Measurements from ENCODE around the gene XPNPEP1. TPM values are rescaled to one million over a fixed set of nuclear protein-coding genes. Genes with fewer than 3 reads are reported as not detected.

Gene XPNPEP1
- total RNA-seq, 1 donor, result 123 TPM

GRCh38 chr10:109875828-109876821, 47.2 kb downstream of the XPNPEP1 start:
- H3K4me2 ChIP-seq (ENCODE audit: insufficient read depth, low read length), result no peak overlapping the region
- no peak for TF ChIP-seq CTCF (IDR thresholded peaks at IDR 0.05; ENCODE audit: extremely low read depth, low read depth, low read length)
- no peak overlapping the region for H2AFZ ChIP-seq (ENCODE audit: low read length)
- H3K27me3 ChIP-seq (ENCODE audit: insufficient read depth, low read length), result no peaks in the 10 kb centered on the region
- no peaks in the 10 kb centered on the region for H3K79me2 ChIP-seq (ENCODE audit: insufficient read depth, low read length)
- H3K9me3 ChIP-seq (ENCODE audit: low read depth, low read length), result no peaks in the 10 kb centered on the region
- DNase-seq (ENCODE audit: insufficient read length, low spot score, missing footprints), result no peak
- H3K4me1 ChIP-seq (ENCODE audit: insufficient read depth, low read length), result no peaks in the 10 kb centered on the region
- H3K4me3 ChIP-seq (ENCODE audit: insufficient read depth, low read length), result no peak overlapping the region
- H3K36me3 ChIP-seq (ENCODE audit: insufficient read depth, low read length), result peaks cover 76% of the 10 kb centered on the region
- H4K20me1 ChIP-seq (ENCODE audit: insufficient read depth, low read length), result no peaks in the 10 kb centered on the region
- no peak overlapping the region for H3K27ac ChIP-seq (ENCODE audit: low read depth, low read length)

GRCh38 chr10:109875151-109875568, 48.2 kb downstream of the XPNPEP1 start:
- H3K79me2 ChIP-seq (ENCODE audit: insufficient read depth, low read length), result no peaks in the 10 kb centered on the region
- no peaks in the 10 kb centered on the region for H3K9me3 ChIP-seq (ENCODE audit: low read depth, low read length)
- H3K4me3 ChIP-seq (ENCODE audit: insufficient read depth, low read length), result no peak overlapping the region
- H3K4me1 ChIP-seq (ENCODE audit: insufficient read depth, low read length), result no peaks in the 10 kb centered on the region
- H3K27ac ChIP-seq (ENCODE audit: low read depth, low read length), result no peak overlapping the region
- no peaks in the 10 kb centered on the region for H4K20me1 ChIP-seq (ENCODE audit: insufficient read depth, low read length)
- H3K4me2 ChIP-seq (ENCODE audit: insufficient read depth, low read length), result no peak overlapping the region
- DNase-seq (ENCODE audit: insufficient read length, low spot score, missing footprints), result no peak
- no peak for TF ChIP-seq CTCF (IDR thresholded peaks at IDR 0.05; ENCODE audit: extremely low read depth, low read depth, low read length)
- no peak overlapping the region for H2AFZ ChIP-seq (ENCODE audit: low read length)
- peaks cover 76% of the 10 kb centered on the region for H3K36me3 ChIP-seq (ENCODE audit: insufficient read depth, low read length)
- no peaks in the 10 kb centered on the region for H3K27me3 ChIP-seq (ENCODE audit: insufficient read depth, low read length)

DNA sequence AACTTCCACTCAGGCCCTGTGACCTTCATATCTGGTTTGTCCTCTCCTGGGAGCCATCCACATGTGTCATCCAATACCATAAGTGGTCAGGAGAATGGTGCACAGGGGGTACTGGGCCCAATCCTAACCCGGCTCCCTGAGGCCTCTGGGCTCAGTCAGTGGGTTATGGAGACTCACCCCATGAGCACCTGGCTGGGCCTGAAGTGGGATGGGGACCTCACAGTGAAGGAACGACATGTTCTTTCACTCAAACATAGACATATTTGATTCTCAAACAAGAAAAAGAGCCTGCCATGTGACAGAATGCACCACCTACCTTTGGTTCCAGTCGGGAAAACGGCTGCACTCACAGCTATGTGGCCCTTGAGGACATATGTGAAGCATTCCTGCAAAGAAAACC, 51.8 kb downstream of the XPNPEP1 start:
- Histone ChIP-seq H3K36me3 (ENCODE audit: insufficient read depth, low read length) (peaks cover 90% of the 10 kb centered on the region), H4K20me1 (ENCODE audit: insufficient read depth, low read length) (no peaks in the 10 kb centered on the region), H3K4me3 (ENCODE audit: insufficient read depth, low read length) (no peak overlapping the region), H3K9me3 (ENCODE audit: low read depth, low read length) (no peaks in the 10 kb centered on the region), H3K4me2 (ENCODE audit: insufficient read depth, low read length) (no peak overlapping the region), H3K27ac (ENCODE audit: low read depth, low read length) (no peak overlapping the region), H2AFZ (ENCODE audit: low read length) (no peak overlapping the region), H3K79me2 (ENCODE audit: insufficient read depth, low read length) (no peaks in the 10 kb centered on the region), H3K27me3 (ENCODE audit: insufficient read depth, low read length) (no peaks in the 10 kb centered on the region), H3K4me1 (ENCODE audit: insufficient read depth, low read length) (no peaks in the 10 kb centered on the region)
- no peak for DNase-seq (ENCODE audit: insufficient read length, low spot score, missing footprints)
- no peak for TF ChIP-seq CTCF (IDR thresholded peaks at IDR 0.05; ENCODE audit: extremely low read depth, low read depth, low read length)

GRCh38 chr10:109866995-109867635, 56.2 kb downstream of the XPNPEP1 start:
- Histone ChIP-seq H2AFZ (ENCODE audit: low read length) (no peak overlapping the region), H3K4me2 (ENCODE audit: insufficient read depth, low read length) (no peak overlapping the region), H3K4me3 (ENCODE audit: insufficient read depth, low read length) (no peak overlapping the region), H3K36me3 (ENCODE audit: insufficient read depth, low read length) (peaks cover 86% of the 10 kb centered on the region), H3K9me3 (ENCODE audit: low read depth, low read length) (no peaks in the 10 kb centered on the region), H3K79me2 (ENCODE audit: insufficient read depth, low read length) (no peaks in the 10 kb centered on the region), H4K20me1 (ENCODE audit: insufficient read depth, low read length) (no peaks in the 10 kb centered on the region), H3K27me3 (ENCODE audit: insufficient read depth, low read length) (no peaks in the 10 kb centered on the region), H3K27ac (ENCODE audit: low read depth, low read length) (no peak overlapping the region), H3K4me1 (ENCODE audit: insufficient read depth, low read length) (no peaks in the 10 kb centered on the region)
- no peak for DNase-seq (ENCODE audit: insufficient read length, low spot score, missing footprints)
- TF ChIP-seq CTCF (IDR thresholded peaks at IDR 0.05; ENCODE audit: extremely low read depth, low read depth, low read length), result no peak

Data from osteoblast (primary cell).